OCI-LY1 (cell line): Measurements from ENCODE around the gene ZMIZ2.
"Not testable (repeated sequence)": the region's sequence is repeated elsewhere in the genome, so short reads cannot be mapped to it uniquely, and the experiment has no call there.

ENCODE experiments used
- H2AFZ ChIP-seq: fragments of 200-600 bp; sonication (generic), shearing (Covaris generic); 2 replicates; pipeline ENCODE4 v1.6.0; 2014; ENCODE audit warnings: antibody characterized with exemption, mild to moderate bottlenecking, low read length
- H3F3A ChIP-seq: fragments of 200-600 bp; sonication (generic), shearing (Covaris generic); 2 replicates; pipeline ENCODE4 v1.6.0; 2014; ENCODE audit warnings: mild to moderate bottlenecking, antibody characterized with exemption, low read length, moderate library complexity; ENCODE audit not compliant: insufficient read depth
- H3K27ac ChIP-seq: fragments of 200-600 bp; sonication (generic); 2 replicates; pipeline ENCODE4 v1.5.1; 2014; ENCODE audit warnings: low read length, mixed run types, mild to moderate bottlenecking, low read depth; ENCODE audit not compliant: poor library complexity, severe bottlenecking
- H3K27me3 ChIP-seq: fragments of 200-600 bp; sonication (generic); 2 replicates; pipeline ENCODE4 v1.6.0; 2014; ENCODE audit warnings: antibody characterized with exemption, mild to moderate bottlenecking, low read length, moderate library complexity; ENCODE audit not compliant: insufficient read depth
- H3K36me3 ChIP-seq: fragments of 200-600 bp; sonication (generic); 2 replicates; pipeline ENCODE4 v1.6.1; 2014; ENCODE audit warnings: mild to moderate bottlenecking, antibody characterized with exemption, low read length, moderate library complexity, mixed read lengths; ENCODE audit not compliant: insufficient read depth
- H3K4me1 ChIP-seq: fragments of 200-600 bp; sonication (generic); 2 replicates; pipeline ENCODE4 v1.5.1; 2014; ENCODE audit warnings: mild to moderate bottlenecking, low read length, moderate library complexity; ENCODE audit not compliant: insufficient read depth, severe bottlenecking
- H3K4me2 ChIP-seq: fragments of 200-600 bp; sonication (generic), shearing (Covaris generic); 2 replicates; pipeline ENCODE4 v1.6.1; 2014; ENCODE audit warnings: low read length
- H3K4me3 ChIP-seq: fragments of 200-600 bp; sonication (generic); 2 replicates; pipeline ENCODE4 v1.5.1; 2014; ENCODE audit warnings: low read length, low read depth, mild to moderate bottlenecking, mixed read lengths; ENCODE audit not compliant: poor library complexity, severe bottlenecking
- H3K79me2 ChIP-seq: fragments of 200-600 bp; shearing (Covaris generic); 2 replicates; pipeline ENCODE4 v1.6.1; 2016; ENCODE audit warnings: mixed run types, low read length, mixed read lengths; ENCODE audit not compliant: insufficient read depth
- H3K9ac ChIP-seq: fragments of 200-600 bp; sonication (generic), shearing (Covaris generic); 2 replicates; pipeline ENCODE4 v1.6.1; 2014; ENCODE audit warnings: mild to moderate bottlenecking, low read length, mixed read lengths
- H3K9me2 ChIP-seq: fragments of 200-600 bp; sonication (generic), shearing (Covaris generic); 2 replicates; pipeline ENCODE4 v1.6.1; 2014; ENCODE audit warnings: low read depth, mild to moderate bottlenecking, low read length, mixed read lengths
- H3K9me3 ChIP-seq: fragments of 200-600 bp; shearing (Covaris generic); 2 replicates; pipeline ENCODE4 v1.6.1; 2014; ENCODE audit warnings: low read length, mixed read lengths
- H4K20me1 ChIP-seq: fragments of 200-600 bp; sonication (generic), shearing (Covaris generic); 2 replicates; pipeline ENCODE4 v1.6.0; 2016; ENCODE audit warnings: mild to moderate bottlenecking, low read length; ENCODE audit not compliant: insufficient read depth
- CTCF ChIP-seq: fragments of 200-600 bp; sonication (generic), shearing (Covaris generic); IDR thresholded peaks from 2 replicates; pipeline ENCODE4 v1.5.1; 2017; ENCODE audit warnings: mild to moderate bottlenecking, antibody characterized with exemption, low read length, moderate library complexity, mixed read lengths
- EZH2 ChIP-seq: fragments of 200-600 bp; sonication (generic), shearing (Covaris generic); IDR thresholded peaks from 2 replicates; pipeline ENCODE4 v1.8.0; 2017; ENCODE audit warnings: borderline replicate concordance, mixed run types, mild to moderate bottlenecking, antibody characterized with exemption, low read length, moderate library complexity, mixed read lengths

ZMIZ2 gene

GRCh38 chr7:44771358-44771757 is 22.7 kb downstream of the ZMIZ2 start:
- Histone ChIP-seq H3K4me2 (no peak overlapping the region), H3K27me3 (no peaks in the 10 kb centered on the region), H3K4me3 (no peak overlapping the region), H3K36me3 (peaks cover 25% of the 10 kb centered on the region), H3K9me2 (no peaks in the 10 kb centered on the region), H3K9me3 (no peaks in the 10 kb centered on the region), H3K9ac (no peak overlapping the region), H3K4me1 (peaks cover 37% of the 10 kb centered on the region), H3F3A (no peaks in the 10 kb centered on the region), H3K27ac (no peak overlapping the region), H3K79me2 (no peaks in the 10 kb centered on the region), H4K20me1 (no peaks in the 10 kb centered on the region), H2AFZ (no peak overlapping the region)
- no peak for TF ChIP-seq EZH2
- no peak for TF ChIP-seq CTCF

- Histone ChIP-seq H3K4me2 (no peak overlapping the region), H3K36me3 (peaks cover 14% of the 10 kb centered on the region), H3K27me3 (no peaks in the 10 kb centered on the region), H3F3A (no peaks in the 10 kb centered on the region), H2AFZ (no peak overlapping the region), H3K9me3 (no peaks in the 10 kb centered on the region), H4K20me1 (no peaks in the 10 kb centered on the region), H3K27ac (no peak overlapping the region), H3K4me1 (peaks cover 30% of the 10 kb centered on the region), H3K4me3 (no peak overlapping the region), H3K9me2 (no peaks in the 10 kb centered on the region), H3K79me2 (no peaks in the 10 kb centered on the region), H3K9ac (no peak overlapping the region)
- TF ChIP-seq CTCF (no peak), EZH2 (no peak)
These were observed 23.8 kb downstream of the ZMIZ2 start for GRCh38 chr7:44772440-44772839.

GRCh38 chr7:44772867-44773266 is 24.2 kb downstream of the ZMIZ2 start:
- Histone ChIP-seq H3K9ac (no peak overlapping the region), H3K9me2 (no peaks in the 10 kb centered on the region), H3K4me3 (no peak overlapping the region), H3K36me3 (peaks cover 10% of the 10 kb centered on the region), H3K27ac (no peak overlapping the region), H3K4me2 (no peak overlapping the region), H2AFZ (no peak overlapping the region), H3K27me3 (no peaks in the 10 kb centered on the region), H3F3A (no peaks in the 10 kb centered on the region), H4K20me1 (no peaks in the 10 kb centered on the region), H3K79me2 (no peaks in the 10 kb centered on the region), H3K9me3 (no peaks in the 10 kb centered on the region), H3K4me1 (peaks cover 26% of the 10 kb centered on the region)
- TF ChIP-seq EZH2 (no peak), CTCF (peak; percentile 53)

GRCh38 chr7:44774486-44774885 is 25.8 kb downstream of the ZMIZ2 start:
- not testable (repeated sequence) for H3K4me2 ChIP-seq, H4K20me1 ChIP-seq, H3F3A ChIP-seq, H3K79me2 ChIP-seq, H2AFZ ChIP-seq, H3K9me2 ChIP-seq, H3K27me3 ChIP-seq, H3K9me3 ChIP-seq, H3K36me3 ChIP-seq, H3K4me3 ChIP-seq, H3K9ac ChIP-seq, H3K27ac ChIP-seq
- peaks cover 12% of the 10 kb centered on the region for H3K4me1 ChIP-seq
